Stimulated activated CD8-positive, alpha-beta memory T cell treated with anti-CD3 and anti-CD28 coated beads, Interleukin-4, amount 100 ng/mL, for 48 hours (primary cell): ENCODE measurements around the gene DNAH10.
"Not testable (repeated sequence)": the region's sequence is repeated elsewhere in the genome, so short reads cannot be mapped to it uniquely, and the experiment has no call there.

ENCODE experiments used
- DNase-seq: peaks from one replicate; pipeline ENCODE4 v3.0.0-alpha.2; 2020

The DNAH10 gene

DNA sequence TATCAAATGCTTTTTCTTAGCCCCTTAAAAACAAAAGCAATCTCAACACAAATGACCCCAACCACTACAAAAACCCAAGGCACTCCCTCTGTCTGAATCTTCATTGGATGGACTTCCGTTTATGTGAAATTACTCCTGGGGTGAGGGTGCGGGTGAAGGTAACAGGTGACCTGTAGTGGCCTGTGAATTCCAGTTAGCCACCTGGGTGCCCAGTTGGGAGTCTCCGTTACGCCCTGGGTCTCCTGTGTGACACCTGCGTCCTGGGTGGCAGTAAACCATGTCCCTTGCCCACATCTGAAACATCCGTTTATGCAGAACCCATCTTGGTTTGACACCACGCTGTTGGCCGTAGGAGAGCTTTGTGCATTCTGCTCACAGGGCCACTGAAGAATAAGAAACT, 148.0 kb downstream of the DNAH10 start:
- no peak for DNase-seq

DNA sequence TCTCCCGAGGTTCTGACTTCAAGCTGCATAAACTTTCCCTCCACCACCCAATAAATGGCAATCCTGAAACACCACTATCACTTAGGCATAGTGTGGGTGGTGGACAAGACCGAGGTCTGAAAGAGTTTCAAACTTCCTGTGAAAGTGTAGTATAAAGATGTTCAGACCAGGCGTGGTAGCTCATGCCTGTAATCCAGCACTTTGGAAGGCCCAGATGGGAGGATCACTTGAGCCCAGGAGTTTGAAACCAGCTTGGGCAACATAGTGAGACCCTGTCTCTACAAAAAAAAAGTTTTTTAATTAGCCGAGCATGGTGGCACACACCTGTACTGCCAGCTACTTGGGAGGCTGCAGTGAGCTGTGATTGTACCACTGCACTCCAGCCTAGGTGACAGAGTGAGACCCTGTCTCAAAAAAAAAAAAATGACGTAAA, 148.7 kb downstream of the DNAH10 start:
- no peak for DNase-seq

DNA sequence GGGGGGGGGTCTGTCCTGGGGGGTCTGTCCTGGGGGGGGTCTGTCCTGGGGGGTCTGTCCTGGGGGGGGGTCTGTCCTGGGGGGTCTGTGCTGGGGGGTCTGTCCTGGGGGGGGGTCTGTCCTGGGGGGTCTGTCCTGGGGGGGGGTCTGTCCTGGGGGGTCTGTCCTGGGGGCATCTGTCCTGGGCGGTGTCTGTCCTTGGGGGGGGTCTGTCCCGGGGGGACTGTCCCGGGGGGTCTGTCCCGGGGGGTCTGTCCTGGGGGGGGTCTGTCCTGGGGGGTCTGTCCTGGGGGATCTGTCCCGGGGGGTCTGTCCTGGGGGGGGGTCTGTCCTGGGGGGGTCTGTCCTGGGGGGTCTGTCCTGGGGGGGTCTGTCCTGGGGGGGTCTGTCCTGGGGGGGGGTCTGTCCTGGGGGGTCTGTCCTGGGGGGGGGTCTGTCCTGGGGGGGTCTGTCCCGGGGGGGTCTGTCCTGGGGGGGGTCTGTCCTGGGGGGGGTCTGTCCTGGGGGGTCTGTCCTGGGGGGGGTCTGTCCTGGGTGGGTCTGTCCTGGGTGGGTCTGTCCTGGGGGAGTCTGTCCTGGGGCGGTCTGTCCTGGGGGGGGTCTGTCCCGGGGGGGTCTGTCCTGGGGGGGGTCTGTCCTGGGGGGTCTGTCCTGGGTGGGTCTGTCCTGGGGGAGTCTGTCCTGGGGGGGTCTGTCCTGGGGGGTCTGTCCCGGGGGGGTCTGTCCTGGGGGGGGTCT, 149.7 kb downstream of the DNAH10 start:
- DNase-seq = not testable (repeated sequence)

DNA sequence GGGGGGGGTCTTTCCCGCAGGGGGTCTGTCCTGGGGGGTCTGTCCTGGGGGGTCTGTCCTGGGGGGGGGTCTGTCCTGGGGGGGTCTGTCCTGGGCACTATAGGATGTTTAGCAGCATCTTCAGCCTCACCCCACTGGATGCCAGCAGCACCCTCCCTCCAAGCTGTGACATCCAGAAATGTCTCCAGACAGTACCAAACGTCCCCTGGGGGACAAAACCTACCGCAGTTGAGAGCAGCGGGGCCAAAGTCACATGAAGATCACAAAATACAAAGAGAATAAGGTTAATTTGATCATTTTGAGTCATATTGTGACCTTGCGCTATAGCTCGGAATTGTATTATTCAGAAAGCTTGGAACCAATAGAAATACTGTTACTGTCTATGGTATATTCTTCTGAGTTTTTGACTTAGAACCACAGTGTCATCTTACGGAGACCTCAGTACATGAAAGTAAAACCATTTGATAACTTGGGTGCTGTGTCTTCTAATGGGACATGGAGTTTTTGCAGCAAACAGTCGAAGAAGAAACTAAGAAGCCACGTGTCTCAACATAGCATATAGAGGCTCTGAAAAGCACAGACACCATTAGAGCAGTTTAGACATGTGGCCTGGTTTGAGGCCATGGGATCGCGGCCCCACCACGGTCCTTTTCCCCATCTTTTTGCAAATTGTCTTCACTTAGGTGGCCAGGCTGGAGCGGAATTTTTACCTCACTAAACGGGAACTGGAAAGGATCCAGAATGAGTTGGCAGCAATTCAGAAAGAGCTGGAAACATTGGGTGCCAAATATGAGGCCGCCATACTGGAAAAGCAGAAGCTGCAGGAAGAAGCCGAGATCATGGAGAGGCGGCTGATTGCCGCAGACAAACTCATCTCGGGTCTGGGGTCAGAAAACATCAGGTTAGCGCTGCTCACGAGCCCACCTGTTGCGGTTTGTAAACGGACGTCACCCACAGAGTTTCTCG, 150.6 kb downstream of the DNAH10 start:
- DNase-seq = no peak

DNA sequence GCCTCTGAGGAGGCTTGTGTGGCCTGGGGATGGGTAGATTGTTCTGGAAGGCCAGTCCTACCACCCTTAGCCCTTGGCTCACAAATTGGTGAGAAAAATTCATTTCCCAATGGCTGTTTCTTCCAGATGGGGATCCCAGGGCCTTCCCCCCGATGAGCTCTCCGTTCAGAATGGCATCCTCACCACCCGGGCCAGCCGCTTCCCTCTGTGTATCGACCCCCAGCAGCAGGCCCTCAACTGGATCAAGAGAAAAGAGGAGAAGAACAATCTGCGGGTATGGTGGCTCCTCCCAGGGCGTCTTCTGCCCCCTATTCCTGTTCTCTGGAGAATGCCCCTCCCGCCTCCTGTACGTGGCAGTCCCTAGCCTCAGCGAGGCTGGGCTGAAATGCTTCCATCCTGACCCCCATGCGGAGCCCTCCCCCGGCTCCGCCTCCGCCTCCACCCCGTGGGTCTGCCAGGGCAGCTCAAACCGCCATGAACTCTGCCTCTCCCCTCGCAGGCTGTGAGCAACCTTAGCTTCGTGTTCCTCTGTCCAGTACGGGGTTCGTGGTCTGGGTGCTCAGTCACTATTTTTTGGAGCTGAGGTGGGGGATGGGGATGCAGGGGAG, 152.7 kb downstream of the DNAH10 start:
- DNase-seq = no peak

DNA sequence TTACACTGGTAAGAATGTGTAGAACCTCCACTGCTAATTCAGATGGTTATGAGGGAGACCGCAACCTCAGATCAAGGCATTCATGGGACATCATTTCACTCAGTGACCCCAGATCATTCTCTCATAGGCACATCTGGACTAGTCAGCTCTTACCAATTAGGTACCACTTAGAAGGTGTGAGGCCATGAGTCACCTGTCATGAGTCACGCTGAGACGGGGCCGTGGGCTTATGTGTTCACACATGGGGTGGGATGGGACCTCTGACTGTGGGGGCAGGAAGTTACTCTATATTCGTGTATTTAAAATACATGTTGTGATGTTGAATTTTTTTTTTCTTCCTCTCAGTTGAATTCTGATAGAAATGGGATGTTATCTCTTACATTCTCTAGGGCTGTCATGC, 154.6 kb downstream of the DNAH10 start:
- peak; percentile 77 for DNase-seq

DNA sequence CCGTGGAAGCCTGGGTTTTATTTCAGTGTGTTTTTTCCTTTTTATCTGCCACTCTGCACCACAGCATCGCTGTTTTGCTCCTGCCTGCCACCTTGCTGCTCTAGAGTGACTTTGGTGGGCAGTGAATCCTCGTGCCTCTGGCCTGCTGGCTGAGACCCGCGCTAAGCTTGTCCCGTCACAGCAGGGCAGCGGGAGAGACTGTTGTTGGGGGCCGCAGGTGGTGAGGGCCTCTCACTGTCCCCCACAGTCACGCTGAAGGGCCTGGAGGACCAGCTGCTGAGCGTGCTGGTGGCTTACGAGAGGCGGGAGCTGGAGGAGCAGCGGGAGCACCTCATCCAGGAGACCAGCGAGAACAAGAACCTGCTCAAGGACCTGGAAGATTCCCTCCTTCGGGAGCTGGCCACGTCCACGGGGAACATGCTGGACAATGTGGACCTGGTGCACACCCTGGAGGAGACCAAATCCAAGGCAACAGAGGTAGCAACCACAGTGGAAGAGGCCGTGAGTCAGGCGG, 155.3 kb downstream of the DNAH10 start:
- no peak for DNase-seq

DNA sequence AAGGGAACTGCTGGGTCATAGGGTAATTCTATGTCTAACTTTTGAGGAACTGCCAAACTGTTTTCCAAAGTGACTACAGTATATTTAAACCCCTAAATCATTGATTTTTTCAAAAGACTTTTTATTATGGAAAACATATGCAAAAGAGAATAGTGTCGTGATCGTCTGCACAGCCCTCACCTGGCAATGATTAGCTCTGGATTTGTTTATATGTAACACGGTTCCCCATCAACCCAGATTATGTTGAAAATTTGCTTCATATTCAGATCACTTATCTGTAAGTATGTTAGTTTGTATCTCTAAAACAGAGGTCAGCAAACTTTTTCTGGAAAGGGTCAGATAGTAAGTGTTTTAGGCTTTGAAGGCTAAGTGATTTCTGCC, 157.9 kb downstream of the DNAH10 start:
- no peak for DNase-seq

DNA sequence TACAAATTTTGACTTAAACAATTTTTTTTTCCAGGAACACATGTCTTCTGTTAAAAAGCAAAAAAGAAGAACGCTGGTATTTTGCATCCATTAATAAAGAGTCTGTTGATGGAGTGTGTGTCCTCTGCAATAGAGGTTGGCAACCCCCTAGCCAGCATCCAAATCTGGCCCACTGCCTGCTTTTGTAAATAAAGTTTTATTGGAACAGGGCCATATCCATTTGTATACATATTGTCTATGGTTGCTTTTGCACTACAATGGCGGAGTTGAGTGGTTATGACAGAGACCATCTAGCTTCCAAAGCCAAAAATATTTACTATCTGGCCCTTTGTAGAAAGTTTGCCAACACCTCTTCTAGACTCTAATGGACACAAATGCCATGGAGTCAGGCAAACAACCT, 160.9 kb downstream of the DNAH10 start:
- no peak for DNase-seq

DNA sequence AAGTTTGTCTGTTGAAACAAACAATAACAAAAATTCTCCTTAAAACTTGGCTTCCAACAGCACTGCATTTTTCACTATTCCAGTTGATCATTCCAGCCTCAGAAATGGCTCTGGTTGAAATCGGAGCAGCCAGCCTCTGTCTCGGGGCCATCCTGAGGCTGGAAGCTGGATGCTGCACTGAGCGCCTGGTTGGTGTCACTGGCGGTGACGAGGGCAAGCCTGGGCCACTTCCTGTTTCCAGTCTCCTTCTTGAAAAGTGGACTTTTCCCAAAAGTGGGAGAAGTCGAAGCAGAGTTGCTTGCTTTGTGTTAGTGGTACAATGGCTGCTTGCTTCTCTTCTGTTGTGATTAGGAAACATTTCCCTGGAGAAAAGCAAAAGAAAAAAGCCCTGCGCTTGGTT, 161.8 kb downstream of the DNAH10 start:
- no peak for DNase-seq

DNA sequence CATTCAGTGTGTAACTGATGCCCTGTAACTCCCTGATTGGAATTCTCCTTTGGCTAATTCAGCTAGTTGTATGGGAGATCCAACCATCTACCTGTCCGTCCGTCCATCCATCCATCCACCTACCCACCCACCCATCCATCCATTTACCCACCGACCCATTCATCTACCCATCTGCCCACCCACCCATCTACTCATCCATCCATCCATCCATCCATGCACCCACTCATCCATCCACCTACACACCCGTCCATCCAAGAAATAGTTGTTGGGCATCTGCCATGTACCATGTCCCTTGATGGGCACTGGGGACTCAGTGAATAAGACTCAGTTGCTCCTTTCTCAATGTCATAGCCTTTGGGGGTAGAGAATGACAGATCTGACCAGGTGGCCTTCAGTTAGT, 162.4 kb downstream of the DNAH10 start:
- no peak for DNase-seq

DNA sequence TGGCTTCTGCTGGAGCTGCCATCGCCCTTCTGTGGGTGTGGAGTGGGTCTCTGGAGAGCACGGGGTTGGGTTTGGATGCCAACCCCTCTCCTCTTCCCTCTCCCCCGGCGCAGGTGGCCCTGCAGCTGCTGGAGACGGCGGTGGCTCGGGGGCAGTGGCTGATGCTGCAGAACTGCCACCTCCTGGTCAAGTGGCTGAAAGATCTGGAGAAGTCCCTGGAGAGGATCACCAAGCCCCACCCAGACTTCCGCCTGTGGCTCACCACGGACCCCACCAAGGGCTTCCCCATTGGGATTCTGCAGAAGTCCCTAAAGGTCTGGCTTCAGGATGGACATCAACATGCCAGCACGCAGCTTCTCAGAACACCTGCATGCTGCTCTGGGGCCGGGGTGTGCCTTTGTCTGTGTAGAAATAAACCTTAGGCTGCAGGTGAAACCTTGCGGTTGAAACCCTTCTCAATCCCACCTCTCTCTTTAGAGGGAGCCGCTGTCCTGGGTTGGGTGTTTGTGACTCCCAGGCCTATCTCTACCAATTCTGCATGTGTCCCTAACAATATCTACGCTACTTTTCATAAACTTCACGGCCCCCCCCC, 166.3 kb downstream of the DNAH10 start:
- no peak for DNase-seq

DNA sequence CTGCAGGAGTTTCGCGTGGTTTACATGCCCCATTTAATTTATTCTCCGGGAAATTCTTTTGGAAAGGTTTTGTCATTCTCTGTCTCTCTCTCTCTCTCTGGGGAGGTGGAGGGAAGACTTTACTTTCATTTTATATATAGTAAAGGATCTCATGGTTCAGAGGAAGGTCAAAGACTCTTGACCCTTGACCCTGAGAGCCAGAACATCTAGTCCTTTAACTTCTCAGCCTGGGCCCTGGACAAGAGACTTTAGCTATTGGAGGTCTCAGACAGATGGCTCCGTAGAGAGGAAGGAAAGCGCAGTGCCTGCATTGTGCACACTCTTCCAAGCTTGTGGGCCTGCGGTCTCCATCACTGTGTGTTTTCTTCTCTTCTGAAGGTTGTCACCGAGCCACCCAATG, 166.8 kb downstream of the DNAH10 start:
- no peak for DNase-seq

DNA sequence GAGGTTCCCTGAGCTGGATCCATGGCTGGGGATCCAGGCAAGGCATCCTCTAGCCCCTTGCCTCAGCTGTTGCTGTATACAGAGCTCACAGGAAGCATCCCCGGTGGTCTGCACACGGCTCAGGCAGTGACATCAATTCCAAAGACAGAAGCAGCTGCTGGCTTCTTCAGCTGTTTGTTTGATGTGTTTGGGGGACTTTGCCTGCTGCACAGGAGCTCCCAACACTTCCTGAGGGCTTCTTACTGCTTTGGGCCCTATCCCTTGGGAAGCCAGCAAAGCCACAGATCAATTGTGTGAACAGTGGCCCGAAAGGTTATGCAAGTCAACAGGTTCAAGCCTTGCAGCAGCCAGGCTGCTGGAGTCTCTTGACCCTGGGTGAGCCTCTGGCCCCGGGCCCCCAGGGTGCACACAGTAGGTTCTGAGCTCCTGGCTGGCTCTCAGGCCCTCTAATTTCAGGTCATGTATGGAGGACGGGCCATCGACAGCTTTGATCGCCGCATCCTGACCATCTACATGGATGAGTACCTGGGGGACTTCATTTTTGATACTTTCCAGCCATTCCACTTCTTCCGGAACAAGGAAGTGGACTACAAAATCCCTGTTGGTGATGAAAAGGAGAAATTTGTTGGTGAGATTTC, 168.0 kb downstream of the DNAH10 start:
- no peak for DNase-seq

DNA sequence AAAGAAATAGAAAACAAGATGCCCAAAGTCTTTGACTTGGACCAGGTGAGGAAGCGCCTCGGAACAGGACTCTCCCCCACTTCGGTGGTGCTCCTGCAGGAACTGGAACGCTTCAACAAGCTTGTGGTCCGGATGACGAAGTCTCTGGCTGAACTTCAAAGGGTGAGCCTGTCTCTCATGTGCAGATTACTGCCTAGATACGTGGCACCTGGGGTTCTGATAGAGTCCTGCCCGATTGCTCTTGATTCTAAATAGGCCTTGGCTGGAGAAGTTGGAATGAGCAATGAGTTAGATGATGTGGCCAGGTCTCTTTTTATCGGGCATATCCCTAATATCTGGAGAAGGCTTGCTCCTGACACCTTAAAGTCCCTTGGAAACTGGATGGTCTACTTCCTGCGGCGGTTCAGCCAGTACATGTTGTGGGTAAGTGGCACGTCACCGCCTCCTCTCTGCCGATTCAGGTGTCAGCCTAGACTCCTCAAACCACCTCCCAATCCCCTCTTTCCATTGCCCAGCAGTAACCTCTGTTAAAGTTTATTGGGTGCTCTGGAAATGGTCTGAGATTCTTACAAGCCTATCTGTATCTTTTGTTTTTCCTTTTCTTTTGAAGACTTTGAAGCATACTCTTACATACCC, 169.7 kb downstream of the DNAH10 start:
- peak; percentile 47 for DNase-seq

DNA sequence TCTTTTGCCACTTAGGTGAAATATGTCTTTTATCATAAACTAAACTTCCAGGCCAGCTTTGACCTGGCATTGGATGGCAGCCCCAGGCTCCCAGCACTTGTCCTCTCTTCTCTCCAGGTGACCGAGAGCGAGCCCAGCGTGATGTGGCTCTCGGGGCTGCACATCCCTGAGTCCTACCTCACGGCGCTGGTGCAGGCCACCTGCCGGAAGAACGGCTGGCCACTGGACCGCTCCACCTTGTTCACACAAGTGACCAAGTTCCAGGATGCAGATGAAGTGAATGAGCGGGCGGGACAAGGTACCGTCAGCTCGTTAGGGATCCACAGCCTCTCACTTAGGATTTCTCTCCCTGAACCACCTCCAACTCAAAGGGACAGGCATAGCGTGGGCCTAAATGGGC, 171.1 kb downstream of the DNAH10 start:
- DNase-seq = no peak

DNA sequence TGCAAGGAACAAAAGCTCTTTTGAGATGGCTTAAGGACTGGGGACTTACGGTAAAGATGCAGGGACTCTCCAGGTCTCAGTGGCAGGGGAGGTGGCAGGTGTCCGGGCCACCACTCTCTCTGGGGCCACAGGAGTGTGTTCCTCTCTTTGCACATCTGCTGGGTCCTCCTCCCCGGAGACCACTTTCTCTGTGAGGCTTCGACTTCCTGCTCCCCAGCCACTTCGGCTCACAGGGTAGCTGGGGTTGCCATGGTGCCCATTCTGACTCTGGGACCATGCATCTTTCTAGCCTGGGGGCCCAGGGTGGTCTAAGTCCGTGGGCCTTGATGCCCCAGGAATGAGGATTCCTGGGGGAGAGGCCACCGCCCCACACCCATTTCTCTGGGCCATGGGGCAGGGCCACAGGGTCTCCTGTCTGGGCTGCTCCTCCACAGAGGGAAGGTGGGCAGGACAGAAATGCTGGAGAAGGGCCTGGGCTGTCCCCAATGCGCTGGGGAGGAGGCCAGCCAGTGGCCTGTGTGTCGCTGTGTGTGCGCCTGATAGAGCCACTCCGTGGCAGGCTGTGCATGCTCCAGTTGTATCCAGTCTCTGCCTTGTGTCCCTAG, 172.0 kb downstream of the DNAH10 start:
- no peak for DNase-seq

DNA sequence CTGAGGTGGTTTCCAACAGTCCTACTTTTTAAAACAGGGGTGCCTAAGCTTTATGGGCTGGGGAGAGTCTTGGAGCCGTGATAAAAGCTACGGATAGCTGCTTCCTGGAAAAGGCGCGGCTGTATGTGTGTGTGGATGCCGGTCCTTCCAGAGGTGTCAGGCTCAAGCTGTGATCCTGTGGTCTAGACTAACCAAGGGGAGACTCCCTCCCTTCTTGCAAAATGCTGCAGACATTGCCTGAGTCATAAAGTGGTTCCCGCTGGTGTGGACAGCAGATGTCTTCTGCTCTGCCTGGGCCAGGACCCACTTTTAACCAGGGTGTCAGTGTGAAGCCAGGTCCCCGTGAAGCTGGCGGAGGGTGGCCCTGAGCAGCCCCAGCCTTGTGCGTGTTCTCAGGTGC, 172.7 kb downstream of the DNAH10 start:
- DNase-seq = no peak

DNA sequence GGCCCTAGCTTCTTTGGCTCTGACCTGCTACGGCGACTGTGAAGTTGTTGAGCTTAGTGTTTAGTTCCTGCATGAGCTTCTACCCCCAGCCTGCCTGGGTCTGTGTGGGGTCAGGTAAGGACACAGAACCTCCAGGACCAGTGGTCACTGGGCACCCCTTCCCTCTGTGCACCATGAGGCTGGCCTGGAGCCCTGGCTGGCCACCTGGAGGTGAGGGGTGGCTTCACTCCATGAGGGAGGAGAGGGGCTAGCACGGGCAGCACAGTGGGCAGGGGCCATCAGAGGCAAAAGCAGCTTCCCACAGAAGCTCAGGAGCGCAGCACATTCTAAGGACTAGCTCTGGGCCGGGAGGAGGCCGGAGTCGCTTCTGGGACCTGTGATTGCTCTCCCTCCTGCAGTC, 173.9 kb downstream of the DNAH10 start:
- DNase-seq = no peak

DNA sequence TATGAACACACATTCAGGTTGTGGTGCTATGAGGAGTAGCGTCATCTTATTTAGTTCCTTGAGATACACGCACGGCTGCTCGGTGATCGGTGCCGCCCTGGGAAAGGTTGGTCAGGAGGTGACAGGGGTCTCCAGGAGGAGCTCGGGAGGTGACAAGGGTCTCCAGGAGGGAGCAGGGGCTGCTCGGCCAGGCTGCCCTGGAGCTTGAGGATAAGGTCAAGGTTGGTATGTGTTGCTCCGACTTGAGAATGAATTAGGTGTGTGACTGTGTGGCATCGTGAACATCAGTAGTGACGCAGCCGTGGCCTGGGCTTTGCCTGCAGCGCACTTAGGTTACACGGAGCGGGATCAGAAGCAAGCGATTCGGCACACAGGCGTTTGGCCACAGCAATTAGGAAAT, 174.4 kb downstream of the DNAH10 start:
- DNase-seq = no peak

DNA sequence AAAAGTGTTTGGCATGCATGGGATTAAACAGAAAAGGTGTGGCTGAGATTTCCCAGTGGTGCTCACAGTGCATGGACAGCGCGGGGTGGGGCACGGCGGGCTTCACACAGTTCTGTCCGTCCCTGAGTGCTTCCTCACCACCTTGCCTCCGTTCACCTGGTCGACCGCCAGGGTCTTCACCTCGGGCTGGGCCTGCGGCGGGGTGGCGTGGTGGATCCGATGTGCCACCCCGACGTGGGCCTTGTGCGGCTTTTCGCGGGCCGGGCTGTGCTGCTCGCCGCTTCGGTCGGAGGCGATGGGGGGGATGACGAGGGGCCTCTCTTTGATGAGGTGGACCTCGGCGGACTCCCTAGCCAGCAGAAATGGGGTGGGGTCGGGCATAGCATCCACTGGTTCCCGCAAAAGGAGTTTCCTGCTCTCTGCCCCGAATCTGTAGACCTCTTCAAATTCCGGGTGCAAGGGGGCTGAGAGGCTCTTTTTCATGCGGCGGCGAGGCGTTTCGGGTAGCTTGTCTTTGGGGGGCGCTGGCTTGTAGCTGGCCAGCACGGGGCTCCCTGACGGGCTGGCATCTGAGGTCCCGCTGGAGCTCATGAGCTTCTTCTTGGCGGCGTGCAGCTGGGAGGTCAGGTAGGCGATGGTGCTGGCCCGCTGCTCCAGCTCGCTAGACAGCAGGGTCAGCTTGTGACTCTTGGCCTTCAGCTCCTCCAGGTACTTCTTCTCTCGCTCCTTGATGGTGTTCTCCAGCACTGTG, 175.0 kb downstream of the DNAH10 start:
- DNase-seq = no peak
